Measurements from ENCODE around the gene DOHH. TPM values are rescaled to one million over a fixed set of nuclear protein-coding genes. Genes with fewer than 3 reads are reported as not detected.

DOHH gene
- total and polyA plus RNA-seq, 4 donors: 1.4 to 12.0 (median 9.2) TPM

- 90% methylated on average over 15 of the region's 15 CpGs for WGBS
Observed at GRCh38 chr19:3494051-3494450, 6.4 kb downstream of the DOHH start.

GRCh38 chr19:3493651-3494050, 6.8 kb downstream of the DOHH start:
- Histone ChIP-seq H3K9ac (ENCODE audit: low read depth in 1 of 2, low read length in 2 of 2) (no peak overlapping the region), H3K4me1 (ENCODE audit: control insufficient read depth in 4 of 4, insufficient read depth in 4 of 4, low read length in 3 of 4) (no peaks in the 10 kb centered on the region), H3K27ac (ENCODE audit: low read depth in 1 of 2, low read length in 2 of 2) (no peak overlapping the region), H3K4me3 (ENCODE audit: low read depth in 1 of 3, low read length in 3 of 3) (no peak overlapping the region), H3K9me3 (ENCODE audit: control insufficient read depth in 4 of 4, low read length in 3 of 4) (no peaks in the 10 kb centered on the region), H3K36me3 (ENCODE audit: control insufficient read depth in 4 of 4, insufficient read depth in 3 of 4, low read depth in 1 of 4, low read length in 3 of 4) (peaks cover 0 to 32% (median 12%) of the 10 kb centered on the region in 4 donors), H3K27me3 (ENCODE audit: control insufficient read depth in 4 of 4, insufficient read depth in 4 of 4, low read length in 3 of 4) (no peaks in the 10 kb centered on the region)
- no peak for TF ChIP-seq FOXA2 (IDR thresholded peaks at IDR 0.05)
- TF ChIP-seq RAD21 (IDR thresholded peaks at IDR 0.05): no peak
- no peak for TF ChIP-seq HNF4G (IDR thresholded peaks at IDR 0.05)
- no peak for TF ChIP-seq MAX (IDR thresholded peaks at IDR 0.05)
- no peak for TF ChIP-seq GABPA (IDR thresholded peaks at IDR 0.05 in 1 of 2, conservative IDR thresholded peaks at IDR 0.05 in 1 of 2)
- TF ChIP-seq ZBTB33 (IDR thresholded peaks at IDR 0.05): no peak
- TF ChIP-seq YY1 (IDR thresholded peaks at IDR 0.05): no peak
- TF ChIP-seq JUND (IDR thresholded peaks at IDR 0.05): no peak
- no peak for TF ChIP-seq SP1 (IDR thresholded peaks at IDR 0.05)
- no peak for TF ChIP-seq CTCF (IDR thresholded peaks at IDR 0.05; ENCODE audit: low read depth, low read length, missing input control)
- no peak for TF ChIP-seq TAF1 (conservative IDR thresholded peaks at IDR 0.05)
- no peak for TF ChIP-seq REST (IDR thresholded peaks at IDR 0.05)
- no peak for TF ChIP-seq ATF3 (IDR thresholded peaks at IDR 0.05)
- 97% methylated on average over 14 of the region's 14 CpGs for WGBS
- no peak for DNase-seq (ENCODE audit: low spot score)

More at GRCh38 chr19:3494051-3494450, 6.4 kb downstream of the DOHH start:
- Histone ChIP-seq H3K9ac (ENCODE audit: low read depth in 1 of 2, low read length in 2 of 2) (no peak overlapping the region), H3K27me3 (ENCODE audit: control insufficient read depth in 4 of 4, insufficient read depth in 4 of 4, low read length in 3 of 4) (no peaks in the 10 kb centered on the region), H3K4me1 (ENCODE audit: control insufficient read depth in 4 of 4, insufficient read depth in 4 of 4, low read length in 3 of 4) (peaks cover 0 to under 1% (median under 1%) of the 10 kb centered on the region in 4 donors), H3K4me3 (ENCODE audit: low read depth in 1 of 3, low read length in 3 of 3) (no peak overlapping the region), H3K27ac (ENCODE audit: low read depth in 1 of 2, low read length in 2 of 2) (no peak overlapping the region), H3K36me3 (ENCODE audit: control insufficient read depth in 4 of 4, insufficient read depth in 3 of 4, low read depth in 1 of 4, low read length in 3 of 4) (peaks cover 0 to 32% (median 12%) of the 10 kb centered on the region in 4 donors), H3K9me3 (ENCODE audit: control insufficient read depth in 4 of 4, low read length in 3 of 4) (no peaks in the 10 kb centered on the region)
- TF ChIP-seq RXRA (IDR thresholded peaks at IDR 0.05): no peak
- TF ChIP-seq TAF1 (conservative IDR thresholded peaks at IDR 0.05): no peak
- no peak for TF ChIP-seq YY1 (IDR thresholded peaks at IDR 0.05)
- no peak for TF ChIP-seq HNF4G (IDR thresholded peaks at IDR 0.05)
- no peak for TF ChIP-seq ATF3 (IDR thresholded peaks at IDR 0.05)
- TF ChIP-seq CTCF (IDR thresholded peaks at IDR 0.05; ENCODE audit: low read depth, low read length, missing input control): no peak
- TF ChIP-seq EGR1 (IDR thresholded peaks at IDR 0.05; ENCODE audit: low read depth in 2 of 2): no peak
- TF ChIP-seq FOXA1 (IDR thresholded peaks at IDR 0.05): no peak
- no peak for DNase-seq (ENCODE audit: low spot score)

Measured in liver (tissue), 9 donors.